GM12865 (cell line): ENCODE measurements around the gene FAM234A.

ENCODE experiments used
- DNase-seq: peaks from one replicate; pipeline ENCODE4 v3.0.0; 2010; ENCODE audit warnings: low read depth
- H3K4me3 ChIP-seq: 2 replicates; pipeline ENCODE4 v1.5.1; 2011; ENCODE audit warnings: mild to moderate bottlenecking, low read depth, low read length, control low read depth
- CTCF ChIP-seq: IDR thresholded peaks from 2 replicates; pipeline ENCODE4 v1.5.1; 2011; ENCODE audit warnings: low read length, control low read depth, low read depth, inconsistent platforms; ENCODE audit not compliant: insufficient read depth; ENCODE audit errors: missing control alignments

Gene FAM234A

GRCh38 chr16:281660-282255 lies 47.1 kb downstream of the FAM234A start:
- no peak overlapping the region for H3K4me3 ChIP-seq
- no peak for TF ChIP-seq CTCF
- no peak for DNase-seq

- TF ChIP-seq CTCF = no peak
- H3K4me3 ChIP-seq = no peak overlapping the region
- DNase-seq = no peak
Observed at GRCh38 chr16:282491-282890, 47.9 kb downstream of the FAM234A start.

- DNase-seq = no peak
- no peak for TF ChIP-seq CTCF
- H3K4me3 ChIP-seq = no peak within 1 kb of the TSS
Observed at GRCh38 chr16:283033-283805, 48.6 kb downstream of the FAM234A start, which contains the start of gene PDIA2. Gene PDIA2, plus strand, starts transcription at chr16:283164. Its CDS starts 6 bp downstream, at chr16:283170.

- TF ChIP-seq CTCF = no peak
- no peak overlapping the region for H3K4me3 ChIP-seq
- no peak for DNase-seq
Observed at GRCh38 chr16:284204-285120, 49.8 kb downstream of the FAM234A start.

GRCh38 chr16:285146-286055 lies 50.8 kb downstream of the FAM234A start:
- no peak for TF ChIP-seq CTCF
- peak; percentile 41 for DNase-seq
- H3K4me3 ChIP-seq = no peak overlapping the region
